Muscle layer of duodenum (tissue), 2 donors: ENCODE data around the gene KCNS1.

ENCODE experiments used
- H3K27ac ChIP-seq: one replicate; pipeline ENCODE4 v1.7.0; 2013; ENCODE audit warnings: mild to moderate bottlenecking, low read length
- H3K27me3 ChIP-seq: one replicate; pipeline ENCODE4 v1.7.0; 2013; ENCODE audit warnings: low read depth, mild to moderate bottlenecking, control low read depth, low read length
- H3K36me3 ChIP-seq, 2 donors: one replicate each; pipeline ENCODE4 v1.7.0; 2013; ENCODE audit warnings: low read length in 2 of 2, control low read depth in 1 of 2, mild to moderate bottlenecking in 1 of 2; ENCODE audit not compliant: insufficient read depth in 2 of 2, control insufficient read depth in 1 of 2
- H3K4me1 ChIP-seq, 2 donors: one replicate each; pipeline ENCODE4 v1.7.0; 2013; ENCODE audit warnings: low read length in 2 of 2, mild to moderate bottlenecking in 2 of 2, control low read depth in 1 of 2, moderate library complexity in 1 of 2; ENCODE audit not compliant: insufficient read depth in 2 of 2, control insufficient read depth in 1 of 2
- H3K4me3 ChIP-seq, 2 donors: one replicate each; pipeline ENCODE4 v1.7.0; 2013; ENCODE audit warnings: low read length in 2 of 2, low read depth in 1 of 2, mild to moderate bottlenecking in 1 of 2
- H3K9me3 ChIP-seq, 2 donors: one replicate each; pipeline ENCODE4 v1.7.0; 2013; ENCODE audit warnings: low read length in 2 of 2, control low read depth in 1 of 2, mild to moderate bottlenecking in 1 of 2; ENCODE audit not compliant: control insufficient read depth in 1 of 2
- donor health status: healthy.

KCNS1 gene

GRCh38 chr20:45104786-45105185 is 3.9 kb upstream of the KCNS1 start:
- Histone ChIP-seq H3K27me3 (peaks cover 5% of the 10 kb centered on the region), H3K27ac (no peak overlapping the region), H3K36me3 (no peaks in the 10 kb centered on the region), H3K9me3 (no peaks in the 10 kb centered on the region), H3K4me3 (no peak overlapping the region), H3K4me1 (peaks cover 0 to 4% of the 10 kb centered on the region in 2 donors)

- H3K9me3 ChIP-seq: no peaks in the 10 kb centered on the region
- H3K27ac ChIP-seq: no peak overlapping the region
- H3K4me3 ChIP-seq: no peak overlapping the region
- peaks cover 0 to 7% of the 10 kb centered on the region in 2 donors for H3K4me1 ChIP-seq
- H3K36me3 ChIP-seq: no peaks in the 10 kb centered on the region
- H3K27me3 ChIP-seq: peaks cover 18% of the 10 kb centered on the region
These were observed 2.1 kb upstream of the KCNS1 start for GRCh38 chr20:45103072-45103471.

- Histone ChIP-seq H3K27ac (no peak overlapping the region), H3K4me3 (no peak overlapping the region), H3K9me3 (no peaks in the 10 kb centered on the region), H3K27me3 (peaks cover 31% of the 10 kb centered on the region), H3K36me3 (no peaks in the 10 kb centered on the region), H3K4me1 (peaks cover 0 to 15% of the 10 kb centered on the region in 2 donors)
These were observed 465 bp upstream of the KCNS1 start for GRCh38 chr20:45101333-45101850.

GRCh38 chr20:45098103-45098773 is 2.7 kb downstream of the KCNS1 start:
- Histone ChIP-seq H3K4me3 (peak overlapping the region in 1 of 2 donors; percentile 51), H3K27me3 (peaks cover 32% of the 10 kb centered on the region), H3K9me3 (no peaks in the 10 kb centered on the region), H3K27ac (no peak overlapping the region), H3K36me3 (no peaks in the 10 kb centered on the region), H3K4me1 (peaks cover 0 to 15% of the 10 kb centered on the region in 2 donors)

GRCh38 chr20:45097485-45098102 is 3.3 kb downstream of the KCNS1 start:
- Histone ChIP-seq H3K9me3 (no peaks in the 10 kb centered on the region), H3K27me3 (peaks cover 32% of the 10 kb centered on the region), H3K4me1 (peaks cover 0 to 15% of the 10 kb centered on the region in 2 donors), H3K4me3 (peak overlapping the region in 1 of 2 donors; percentile 51), H3K36me3 (no peaks in the 10 kb centered on the region), H3K27ac (no peak overlapping the region)

GRCh38 chr20:45096781-45097180 is 4.1 kb downstream of the KCNS1 start:
- Histone ChIP-seq H3K27me3 (peaks cover 32% of the 10 kb centered on the region), H3K9me3 (no peaks in the 10 kb centered on the region), H3K27ac (no peak overlapping the region), H3K4me1 (peaks cover 0 to 15% of the 10 kb centered on the region in 2 donors), H3K4me3 (no peak overlapping the region), H3K36me3 (no peaks in the 10 kb centered on the region)

- Histone ChIP-seq H3K4me1 (peaks cover 0 to 14% of the 10 kb centered on the region in 2 donors), H3K9me3 (no peaks in the 10 kb centered on the region), H3K4me3 (no peak overlapping the region), H3K27me3 (peaks cover 32% of the 10 kb centered on the region), H3K36me3 (no peaks in the 10 kb centered on the region), H3K27ac (no peak overlapping the region)
These were observed 5.1 kb downstream of the KCNS1 start for GRCh38 chr20:45095805-45096238.

GRCh38 chr20:45094864-45095574 is 5.9 kb downstream of the KCNS1 start:
- H3K4me3 ChIP-seq: no peak overlapping the region
- H3K4me1 ChIP-seq: peaks cover 0 to 11% of the 10 kb centered on the region in 2 donors
- H3K27ac ChIP-seq: no peak overlapping the region
- H3K36me3 ChIP-seq: no peaks in the 10 kb centered on the region
- peaks cover 29% of the 10 kb centered on the region for H3K27me3 ChIP-seq
- H3K9me3 ChIP-seq: no peaks in the 10 kb centered on the region

- H3K4me3 ChIP-seq: no peak overlapping the region
- peaks cover 23% of the 10 kb centered on the region for H3K27me3 ChIP-seq
- peaks cover 0 to 11% of the 10 kb centered on the region in 2 donors for H3K4me1 ChIP-seq
- H3K9me3 ChIP-seq: no peaks in the 10 kb centered on the region
- no peak overlapping the region for H3K27ac ChIP-seq
- H3K36me3 ChIP-seq: no peaks in the 10 kb centered on the region
These were observed 6.7 kb downstream of the KCNS1 start for GRCh38 chr20:45094201-45094600.

GRCh38 chr20:45092898-45093297 is 8.0 kb downstream of the KCNS1 start:
- no peaks in the 10 kb centered on the region for H3K36me3 ChIP-seq
- H3K27ac ChIP-seq: no peak overlapping the region
- peaks cover 0 to 7% of the 10 kb centered on the region in 2 donors for H3K4me1 ChIP-seq
- peaks cover 14% of the 10 kb centered on the region for H3K27me3 ChIP-seq
- no peaks in the 10 kb centered on the region for H3K9me3 ChIP-seq
- H3K4me3 ChIP-seq: no peak overlapping the region

- Histone ChIP-seq H3K4me1 (no peaks in the 10 kb centered on the region), H3K27me3 (peaks cover 1% of the 10 kb centered on the region), H3K9me3 (no peaks in the 10 kb centered on the region), H3K27ac (no peak overlapping the region), H3K36me3 (no peaks in the 10 kb centered on the region), H3K4me3 (no peak overlapping the region)
These were observed 9.6 kb downstream of the KCNS1 start for GRCh38 chr20:45091366-45091765.
